Neural cell (in vitro differentiated cells): ENCODE measurements around the gene IGF1R. TPM values are rescaled to one million over a fixed set of nuclear protein-coding genes. Genes with fewer than 3 reads are reported as not detected.

Source experiments
- H2AFZ ChIP-seq: fragments of 200-600, 300-800 bp; sonication (generic), shearing (Covaris generic); 2 replicates; pipeline ENCODE4 v1.6.0; 2014; ENCODE audit warnings: low read depth, mild to moderate bottlenecking, antibody characterized with exemption, low read length, moderate library complexity
- H3F3A ChIP-seq: fragments of 200-600 bp; shearing (Covaris generic); 2 replicates; pipeline ENCODE4 v1.6.1; 2016; ENCODE audit warnings: mild to moderate bottlenecking, moderate library complexity, mixed read lengths, antibody characterized with exemption, low read length; ENCODE audit not compliant: insufficient read depth, poor library complexity, severe bottlenecking
- H3K27ac ChIP-seq: fragments of 200-600, 300-800 bp; sonication (generic), shearing (Covaris generic); 2 replicates; pipeline ENCODE4 v1.5.1; 2014; ENCODE audit warnings: mild to moderate bottlenecking, low read length, moderate library complexity
- H3K27me3 ChIP-seq: fragments of 300-800, 200-600 bp; sonication (generic), shearing (Covaris generic); 2 replicates; pipeline ENCODE4 v1.6.0; 2014; ENCODE audit warnings: mild to moderate bottlenecking, low read depth, low read length, moderate library complexity; ENCODE audit not compliant: insufficient read depth
- H3K36me3 ChIP-seq: fragments of 300-800, 200-600 bp; sonication (generic), shearing (Covaris generic); 2 replicates; pipeline ENCODE4 v1.5.1; 2014; ENCODE audit warnings: mild to moderate bottlenecking, antibody characterized with exemption, low read length, moderate library complexity; ENCODE audit not compliant: insufficient read depth
- H3K4me2 ChIP-seq: fragments of 300-800, 200-600 bp; sonication (generic), shearing (Covaris generic); 2 replicates; pipeline ENCODE4 v1.6.0; 2014; ENCODE audit warnings: mild to moderate bottlenecking, low read length
- H3K4me3 ChIP-seq: fragments of 300-800, 200-600 bp; sonication (generic), shearing (Covaris generic); 2 replicates; pipeline ENCODE4 v1.5.1; 2014; ENCODE audit warnings: mild to moderate bottlenecking, low read length, moderate library complexity
- H3K79me2 ChIP-seq: fragments of 200-600 bp; shearing (Covaris generic); replicated peaks from 2 replicates; pipeline ENCODE4 v1.6.0; 2014; ENCODE audit warnings: mild to moderate bottlenecking, low read length, moderate library complexity; ENCODE audit not compliant: insufficient read depth
- H3K9ac ChIP-seq: fragments of 300-800, 200-600 bp; sonication (generic), shearing (Covaris generic); 2 replicates; pipeline ENCODE4 v1.6.1; 2016; ENCODE audit warnings: mild to moderate bottlenecking, low read length, mixed read lengths
- H3K9me2 ChIP-seq: fragments of 200-600 bp; shearing (Covaris generic); 2 replicates; pipeline ENCODE4 v1.6.1; 2016; ENCODE audit warnings: mild to moderate bottlenecking, low read length, mixed read lengths; ENCODE audit not compliant: insufficient read depth
- H3K9me3 ChIP-seq: fragments of 200-600, 300-800 bp; sonication (generic), shearing (Covaris generic); 2 replicates; pipeline ENCODE4 v1.6.1; 2016; ENCODE audit warnings: mild to moderate bottlenecking, mixed run types, low read length, moderate library complexity, mixed read lengths
- H4K20me1 ChIP-seq: fragments of 200-600 bp; shearing (Covaris generic); 2 replicates; pipeline ENCODE4 v1.6.1; 2016; ENCODE audit warnings: mild to moderate bottlenecking, mixed run types; ENCODE audit not compliant: insufficient read depth
- CTCF ChIP-seq: fragments of 450-650 bp; IDR thresholded peaks from 2 replicates; pipeline ENCODE4 v1.5.1; 2014; ENCODE audit warnings: antibody characterized with exemption, mild to moderate bottlenecking, moderate library complexity; ENCODE audit not compliant: poor library complexity, severe bottlenecking
- EP300 ChIP-seq: fragments of 450-650 bp; conservative IDR thresholded peaks from 2 replicates; pipeline ENCODE4 v1.6.1; 2014; ENCODE audit warnings: antibody characterized with exemption, mild to moderate bottlenecking, moderate library complexity; ENCODE audit not compliant: poor library complexity, severe bottlenecking
- EZH2 ChIP-seq: fragments of 200-600, 300-800 bp; shearing (Covaris generic), sonication (generic); IDR thresholded peaks from 2 replicates; pipeline ENCODE4 v1.6.1; 2014; ENCODE audit warnings: antibody characterized with exemption, low read length, borderline replicate concordance, mild to moderate bottlenecking; ENCODE audit not compliant: insufficient read depth, poor library complexity, severe bottlenecking
- MXI1 ChIP-seq: fragments of 450-650 bp; conservative IDR thresholded peaks from 2 replicates; pipeline ENCODE4 v1.6.1; 2014; ENCODE audit warnings: antibody characterized with exemption, mild to moderate bottlenecking; ENCODE audit not compliant: poor library complexity, severe bottlenecking
- POLR2AphosphoS5 ChIP-seq: IDR thresholded peaks from 2 replicates; pipeline ENCODE4 v1.6.1; 2012
- RAD21 ChIP-seq: fragments of 450-650 bp; conservative IDR thresholded peaks from 2 replicates; pipeline ENCODE4 v1.6.1; 2014; ENCODE audit warnings: antibody characterized with exemption, mild to moderate bottlenecking, moderate library complexity
- REST ChIP-seq: IDR thresholded peaks from 2 replicates; pipeline ENCODE4 v1.6.1; 2012; ENCODE audit warnings: borderline replicate concordance
- SMC3 ChIP-seq: fragments of 450-650 bp; conservative IDR thresholded peaks from 2 replicates; pipeline ENCODE4 v1.6.1; 2014; ENCODE audit warnings: antibody characterized with exemption, mild to moderate bottlenecking, moderate library complexity; ENCODE audit not compliant: poor library complexity
- TAF1 ChIP-seq: IDR thresholded peaks from 2 replicates; pipeline ENCODE4 v1.6.1; 2012; ENCODE audit warnings: low read depth
- polyA plus RNA-seq: library from polyadenylated mRNA; depleted of rRNA; stranded (reverse); fragments of >200 nt; gene quantifications from 2 replicates; pipeline ENCODE4 v1.2.3, GENCODE V29; 2014

Gene IGF1R
- polyA plus RNA-seq, 1 donor from 2014 or later: 10.9 TPM

DNA sequence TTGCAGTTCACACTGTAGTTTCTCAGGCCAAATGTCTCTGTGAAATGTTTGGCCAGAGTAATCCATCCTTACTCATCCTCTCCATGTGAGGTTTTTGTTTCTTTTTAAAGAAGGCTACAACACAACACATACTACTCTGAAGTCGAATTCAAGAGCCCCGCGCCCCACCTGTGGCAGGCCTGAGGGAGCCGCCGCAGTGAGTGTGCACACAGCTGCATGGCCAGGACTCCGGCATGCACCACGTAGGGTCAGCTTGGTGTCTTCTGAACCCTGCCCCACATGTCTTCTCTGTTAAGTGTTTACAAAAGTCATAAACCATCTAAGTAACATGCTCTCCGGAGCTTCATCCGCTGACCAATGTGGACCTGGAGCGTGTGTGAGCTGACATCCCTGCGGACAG, 300.6 kb downstream of the IGF1R start:
- TF ChIP-seq MXI1 (no peak), REST (no peak)
- Histone ChIP-seq H2AFZ (no peak overlapping the region), H3F3A (no peaks in the 10 kb centered on the region), H3K79me2 (no peaks in the 10 kb centered on the region), H3K4me3 (no peak overlapping the region), H3K9me2 (no peaks in the 10 kb centered on the region), H3K9me3 (no peaks in the 10 kb centered on the region), H3K27me3 (no peaks in the 10 kb centered on the region), H4K20me1 (no peaks in the 10 kb centered on the region), H3K4me2 (no peak overlapping the region), H3K36me3 (peaks cover 11% of the 10 kb centered on the region), H3K27ac (no peak overlapping the region), H3K9ac (no peak overlapping the region)

DNA sequence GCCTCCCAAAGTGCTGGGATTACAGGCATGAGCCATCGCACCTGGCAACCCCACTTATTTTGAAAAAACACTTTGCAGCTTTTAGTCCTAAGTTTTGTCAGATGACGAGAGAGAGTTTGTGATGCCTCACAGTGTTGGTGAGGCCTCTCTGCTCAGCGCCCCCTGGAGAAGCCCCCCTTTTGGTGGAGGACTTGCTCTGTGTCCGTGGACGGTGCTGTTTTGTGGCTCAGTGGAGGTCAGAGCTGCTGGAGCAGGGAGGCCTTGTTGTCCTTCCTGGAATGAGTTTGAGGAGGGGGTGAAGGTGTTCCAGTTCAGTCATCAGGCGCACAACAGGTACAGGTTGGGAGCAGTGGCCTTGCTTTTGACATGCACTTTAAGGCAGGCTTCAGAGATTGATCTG, 301.3 kb downstream of the IGF1R start:
- TF ChIP-seq EZH2: no peak
- TF ChIP-seq RAD21: no peak
- no peak for TF ChIP-seq POLR2AphosphoS5
- no peak for TF ChIP-seq EP300
- no peak for TF ChIP-seq SMC3
- no peak for TF ChIP-seq REST
- no peak for TF ChIP-seq TAF1
- TF ChIP-seq MXI1: no peak
- TF ChIP-seq CTCF: no peak
- Histone ChIP-seq H3K4me3 (no peak overlapping the region), H3K9me2 (no peaks in the 10 kb centered on the region), H3K4me2 (no peak overlapping the region), H2AFZ (no peak overlapping the region), H3K79me2 (no peaks in the 10 kb centered on the region), H3K27me3 (no peaks in the 10 kb centered on the region), H3K36me3 (peaks cover 11% of the 10 kb centered on the region), H3K9me3 (no peaks in the 10 kb centered on the region), H3K9ac (no peak overlapping the region), H3K27ac (no peak overlapping the region), H3F3A (no peaks in the 10 kb centered on the region), H4K20me1 (no peaks in the 10 kb centered on the region)
